Activated T-helper 17 cell treated with anti-CD3 and anti-CD28 coated beads, Interleukin-2, amount 50 U/mL, for 72 hours (primary cell): ENCODE data around the gene OR13C3. TPM values are rescaled to one million over a fixed set of nuclear protein-coding genes. Genes with fewer than 3 reads are reported as not detected.

Experiments
- ATAC-seq: fragments of 150-1000 bp; cut with Tn5 transposase; replicated peaks from 2 replicates; pipeline ENCODE4 v1.10.0; 2021; ENCODE audit warnings: mild to moderate bottlenecking, moderate library complexity
- H3K27ac Mint-ChIP-seq: one replicate; pipeline ENCODE4 v1.8.0; 2022; ENCODE audit warnings: mixed read lengths
- H3K27me3 Mint-ChIP-seq: one replicate; pipeline ENCODE4 v1.8.0; 2022; ENCODE audit warnings: mixed read lengths
- H3K36me3 Mint-ChIP-seq: one replicate; pipeline ENCODE4 v1.8.0; 2022; ENCODE audit warnings: low read depth, mild to moderate bottlenecking, mixed read lengths
- H3K4me1 Mint-ChIP-seq: one replicate; pipeline ENCODE4 v1.8.0; 2022; ENCODE audit warnings: mixed read lengths
- H3K4me3 Mint-ChIP-seq: one replicate; pipeline ENCODE4 v1.8.0; 2022; ENCODE audit warnings: mild to moderate bottlenecking, mixed read lengths
- H3K9me3 Mint-ChIP-seq: one replicate; pipeline ENCODE4 v1.8.0; 2022; ENCODE audit warnings: mixed read lengths
- total RNA-seq, 2 donors: library from RNA; stranded (reverse); gene quantifications; one replicate each; pipeline ENCODE4 v1.2.3, GENCODE V29; 2022

OR13C3 gene
- total RNA-seq, 2 donors from 2014 or later, result not detected

- H3K27ac Mint-ChIP-seq, result no peak overlapping the region
- H3K36me3 Mint-ChIP-seq, result no peaks in the 10 kb centered on the region
- no peak overlapping the region for H3K4me3 Mint-ChIP-seq
- H3K27me3 Mint-ChIP-seq, result no peaks in the 10 kb centered on the region
- no peaks in the 10 kb centered on the region for H3K9me3 Mint-ChIP-seq
- no peaks in the 10 kb centered on the region for H3K4me1 Mint-ChIP-seq
- no peak for ATAC-seq
These were observed 30.1 kb downstream of the OR13C3 start for GRCh38 chr9:104506565-104506964.

GRCh38 chr9:104503963-104504362, 32.7 kb downstream of the OR13C3 start, which contains the start of gene OR13F1:
Gene OR13F1 (plus strand): TSS chr9:104504263. CDS start chr9:104504263, 0 bp downstream.
- H3K4me1 Mint-ChIP-seq, result no peaks in the 10 kb centered on the region
- no peaks in the 10 kb centered on the region for H3K9me3 Mint-ChIP-seq
- no peaks in the 10 kb centered on the region for H3K36me3 Mint-ChIP-seq
- no peak within 1 kb of the TSS for H3K27ac Mint-ChIP-seq
- H3K4me3 Mint-ChIP-seq, result no peak within 1 kb of the TSS
- ATAC-seq, result no peak
- no peaks in the 10 kb centered on the region for H3K27me3 Mint-ChIP-seq

- Mint-ChIP-seq H3K27ac (no peak overlapping the region), H3K4me3 (no peak overlapping the region), H3K27me3 (no peaks in the 10 kb centered on the region), H3K36me3 (no peaks in the 10 kb centered on the region), H3K9me3 (no peaks in the 10 kb centered on the region), H3K4me1 (no peaks in the 10 kb centered on the region)
- no peak for ATAC-seq
These were observed 33.2 kb downstream of the OR13C3 start for GRCh38 chr9:104503440-104503839.

GRCh38 chr9:104494808-104495207, 41.8 kb downstream of the OR13C3 start:
- no peak overlapping the region for H3K4me3 Mint-ChIP-seq
- H3K27me3 Mint-ChIP-seq, result no peaks in the 10 kb centered on the region
- no peaks in the 10 kb centered on the region for H3K36me3 Mint-ChIP-seq
- H3K9me3 Mint-ChIP-seq, result peaks cover 3% of the 10 kb centered on the region
- no peak overlapping the region for H3K27ac Mint-ChIP-seq
- no peak for ATAC-seq
- H3K4me1 Mint-ChIP-seq, result no peaks in the 10 kb centered on the region

Other genes starting within 250 kb of the OR13C3 start
- not detected for gene OR13F1, start 32.6 kb downstream of the OR13C3 start, total RNA-seq
- gene OR13C4, start 9.6 kb downstream of the OR13C3 start, total RNA-seq, result not detected
- gene OR13C8, start 32.3 kb upstream of the OR13C3 start, total RNA-seq, result not detected
- gene OR13C5, start 62.6 kb upstream of the OR13C3 start, total RNA-seq, result not detected
- not detected for gene OR13C2, start 68.8 kb upstream of the OR13C3 start, total RNA-seq
- gene OR13C9, start 81.3 kb upstream of the OR13C3 start, total RNA-seq, result not detected
- gene OR13D1, start 157.7 kb upstream of the OR13C3 start, total RNA-seq, result not detected
- gene NIPSNAP3A, start 210.8 kb upstream of the OR13C3 start, total RNA-seq, result 10 to 100 TPM in 1 of 2 donors, 1 to 10 TPM in 1; 7.1 to 10.3 TPM
- gene NIPSNAP3B, start 227.3 kb upstream of the OR13C3 start, total RNA-seq, result 1 to 10 TPM in 1 of 2 donors, under 1 TPM in 1; 0.48 to 1.6 TPM